HTR-8/SVneo (cell line): Measurements from ENCODE around the gene THRB.

Experiments
- DNase-seq: peaks from one replicate; pipeline ENCODE4 v3.0.0; 2011; ENCODE audit warnings: low spot score, mixed read lengths; ENCODE audit not compliant: insufficient read length
- FAIRE-seq: peaks from 2 replicates; lab custom pipeline; 2011; peaks lifted over from hg19 to GRCh38; lab: Jason Lieb, UNC

The THRB gene

GRCh38 chr3:24338409-24339130, 156.1 kb downstream of the THRB start:
- FAIRE-seq = no peak
- no peak for DNase-seq

GRCh38 chr3:24336101-24336500, 158.5 kb downstream of the THRB start:
- DNase-seq (no peak), FAIRE-seq (no peak)

DNA sequence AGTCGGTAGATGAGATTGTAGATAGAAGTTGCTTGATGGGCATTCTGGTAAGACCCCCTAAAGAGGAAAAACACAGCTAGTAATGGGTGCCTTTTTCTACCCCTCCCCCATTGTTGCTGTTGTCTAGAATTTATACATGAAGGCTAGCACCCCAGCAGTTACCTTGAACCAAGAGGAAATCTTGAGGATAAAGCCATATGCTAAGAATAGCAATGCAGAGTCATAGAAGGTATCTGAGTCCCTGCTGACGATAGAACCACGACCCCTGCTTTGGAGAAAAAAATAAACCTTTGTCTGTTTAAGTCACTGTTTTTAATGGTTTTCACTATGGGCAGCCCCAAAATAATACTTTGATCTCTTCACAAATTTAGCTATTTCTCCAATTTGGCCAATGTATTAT, 162.6 kb downstream of the THRB start:
- DNase-seq (no peak), FAIRE-seq (no peak)

- FAIRE-seq (no peak), DNase-seq (no peak)
Observed at GRCh38 chr3:24323272-24323671, 171.4 kb downstream of the THRB start.

DNA sequence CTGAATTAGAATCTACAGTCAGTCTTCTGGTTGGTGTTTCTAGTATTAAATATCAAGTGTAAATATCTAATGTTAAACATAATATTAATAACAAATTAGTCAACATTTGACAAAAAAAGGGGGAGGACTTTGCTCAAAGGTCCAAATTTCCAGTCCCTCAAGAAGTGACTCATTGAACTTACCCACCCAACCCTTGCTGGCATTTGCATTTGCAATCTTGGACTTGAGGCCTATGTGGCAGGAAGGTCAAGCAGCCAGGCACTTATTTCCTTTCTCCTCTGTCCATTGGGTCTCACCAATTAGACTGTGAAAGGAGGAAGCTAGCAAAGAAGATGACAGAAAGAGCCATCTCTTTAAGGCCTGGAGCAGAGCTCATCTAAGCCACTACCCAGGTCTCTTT, 174.0 kb downstream of the THRB start:
- DNase-seq (no peak), FAIRE-seq (no peak)

DNA sequence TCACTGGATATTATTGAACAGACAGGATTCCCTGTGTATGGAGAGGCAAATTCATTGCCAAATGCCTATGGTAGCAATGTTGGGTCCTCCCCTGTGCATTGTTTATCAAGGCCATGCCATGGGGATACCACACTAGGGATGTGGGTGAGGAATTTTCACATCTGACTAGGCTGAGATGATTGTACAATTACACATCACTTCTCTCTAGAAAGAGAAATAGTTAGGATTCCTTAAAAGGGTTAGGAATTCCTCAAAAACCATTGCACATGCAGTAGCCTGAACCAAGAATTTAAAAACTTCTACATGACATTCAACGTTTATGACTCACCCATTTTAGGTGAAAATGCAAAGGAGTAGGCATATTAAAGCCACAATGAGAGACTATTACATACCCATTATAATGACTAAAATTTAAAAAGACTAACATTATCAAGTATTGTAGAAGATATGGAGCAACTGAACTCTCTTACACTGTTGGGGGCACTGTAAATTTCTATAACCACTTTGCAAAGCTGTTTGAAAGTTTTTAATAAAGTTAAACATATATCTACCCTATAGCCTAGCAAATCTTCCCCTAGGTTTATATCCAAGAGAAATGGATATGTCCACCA, 175.9 kb downstream of the THRB start:
- DNase-seq = peak; percentile 47
- FAIRE-seq = peak; percentile 33

DNA sequence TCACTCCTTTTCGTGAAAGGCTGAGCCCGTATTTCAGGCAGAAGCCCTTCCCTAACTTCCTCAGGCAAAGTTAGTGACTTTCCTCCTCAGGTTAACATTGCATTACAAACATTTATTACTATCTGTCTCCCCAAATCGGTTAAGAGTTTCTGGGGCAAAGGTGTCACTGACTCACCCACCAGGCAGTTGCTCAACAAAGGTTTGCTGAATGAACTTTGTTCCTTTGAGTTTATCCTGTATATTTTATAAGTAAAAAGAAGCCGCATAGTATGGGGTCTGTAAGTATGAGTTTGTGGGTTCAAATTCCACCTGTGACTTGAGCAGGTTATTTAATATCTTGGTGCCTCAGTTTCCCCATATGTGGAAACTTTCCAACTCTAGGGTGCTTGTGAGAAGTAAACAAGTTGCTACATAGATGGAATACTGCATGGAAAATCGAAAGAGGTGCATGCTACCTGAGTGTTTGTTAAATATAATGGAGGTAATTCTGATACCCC, 177.7 kb downstream of the THRB start:
- DNase-seq (no peak), FAIRE-seq (no peak)

DNA sequence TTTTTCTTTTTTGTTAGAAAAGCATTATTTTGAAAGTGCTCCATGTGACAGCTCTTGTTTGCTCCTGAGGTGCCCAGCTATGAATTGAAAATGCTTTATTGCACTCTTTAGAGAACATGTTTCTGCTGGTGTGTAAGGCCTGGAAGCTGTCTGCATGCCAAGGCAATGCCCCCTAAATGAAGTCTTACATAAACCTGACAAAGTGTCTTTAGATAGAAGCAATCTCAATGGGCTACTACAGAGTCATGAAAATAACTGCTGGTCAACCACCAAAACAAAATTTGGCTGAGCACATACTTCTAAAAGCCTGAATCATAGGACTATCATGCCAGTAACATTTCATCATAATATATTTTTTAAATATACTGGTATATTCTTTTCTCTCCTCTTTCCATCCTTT, 178.7 kb downstream of the THRB start:
- DNase-seq (no peak), FAIRE-seq (no peak)

DNA sequence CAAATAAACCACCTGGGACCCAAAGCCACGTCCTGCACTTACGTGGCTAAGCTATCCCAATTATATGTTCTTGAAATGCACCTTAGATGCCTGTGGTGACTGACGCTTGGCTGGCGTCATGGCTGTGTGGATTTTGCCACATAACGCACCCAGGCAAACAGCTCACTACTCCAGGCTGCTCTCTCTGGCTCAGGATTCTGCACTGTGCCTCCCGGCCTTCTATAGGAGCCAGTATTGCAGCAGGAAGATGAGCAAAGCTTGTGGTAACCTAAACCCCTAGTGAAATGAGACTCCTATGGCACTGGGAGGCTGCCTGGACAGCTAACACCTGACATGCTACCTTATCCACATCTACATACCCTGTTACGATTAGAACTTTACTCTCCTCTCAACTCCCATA, 179.3 kb downstream of the THRB start:
- FAIRE-seq (no peak), DNase-seq (no peak)

DNA sequence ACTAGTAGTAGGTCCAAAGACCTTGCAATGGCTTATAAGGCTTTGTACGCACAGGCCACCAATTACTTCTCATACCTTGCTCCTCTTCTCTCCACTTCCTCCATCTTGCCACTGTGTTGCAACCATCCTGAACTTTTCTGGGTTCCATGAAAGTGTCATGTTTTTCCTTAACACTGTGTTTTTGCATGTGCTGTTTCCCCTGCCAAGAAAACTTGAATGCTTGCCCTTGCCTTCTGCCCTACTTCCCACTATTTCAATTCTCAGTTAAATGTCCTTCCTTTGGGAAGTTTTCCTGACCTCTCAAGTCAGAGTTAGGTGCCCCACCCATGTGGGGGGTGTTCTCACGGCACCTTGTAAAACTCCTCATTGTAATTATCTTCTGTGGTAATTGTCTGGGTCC, 182.8 kb downstream of the THRB start:
- DNase-seq = no peak
- no peak for FAIRE-seq

- DNase-seq (no peak), FAIRE-seq (no peak)
Observed at GRCh38 chr3:24310887-24311286, 183.8 kb downstream of the THRB start.

DNA sequence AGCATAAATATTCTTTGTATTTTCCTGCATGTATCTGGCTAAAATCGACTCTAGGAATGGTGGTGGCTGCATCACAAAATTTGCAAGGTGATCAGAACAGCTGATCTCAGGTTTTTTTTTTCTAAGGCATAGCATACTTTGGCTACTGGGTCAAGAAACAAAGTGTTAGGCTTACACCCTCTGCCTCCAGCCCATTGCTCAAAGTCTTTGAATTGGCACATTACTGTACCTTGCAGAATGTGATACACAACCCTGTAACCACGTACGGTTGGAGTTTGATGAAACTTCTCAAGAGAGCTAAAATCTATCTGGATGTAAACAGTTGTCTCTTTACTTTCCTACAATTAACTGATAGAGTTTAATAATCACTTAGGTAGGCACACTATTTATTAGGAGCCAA, 188.1 kb downstream of the THRB start:
- no peak for FAIRE-seq

DNA sequence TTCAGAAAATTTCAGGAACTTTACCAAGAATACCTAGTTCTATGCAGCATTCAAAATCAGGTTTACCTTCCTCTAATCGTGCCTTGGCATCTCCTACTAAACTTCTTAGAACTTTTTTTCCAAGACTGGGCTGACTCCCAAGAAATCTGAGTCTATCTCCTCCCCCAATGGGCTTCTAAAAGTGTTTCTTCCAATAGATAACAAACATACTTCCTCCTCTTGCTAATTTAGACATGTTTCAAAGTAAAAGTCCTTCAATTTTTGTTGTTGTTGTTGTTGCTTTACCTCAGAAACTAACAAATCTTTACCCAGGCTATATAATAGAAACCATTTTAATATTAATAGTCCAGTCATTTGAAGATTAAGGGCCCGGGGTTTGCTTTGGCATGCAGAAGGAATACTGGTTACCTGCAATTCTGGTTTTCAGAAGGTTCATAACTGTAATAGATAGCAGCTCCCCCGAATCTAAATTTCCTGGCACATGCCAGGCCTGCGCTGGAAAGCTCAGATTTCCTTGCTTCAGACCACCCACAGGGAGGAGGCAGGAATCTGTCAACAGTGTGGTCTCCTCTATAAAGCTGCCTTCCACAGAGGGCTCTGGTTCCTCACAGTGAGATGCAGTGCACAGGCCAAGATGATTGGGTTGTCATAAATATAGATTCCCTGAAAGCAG, 188.7 kb downstream of the THRB start:
- FAIRE-seq = peak; percentile 66
- DNase-seq = peak; percentile 36

More for the DNA sequence above, 188.1 kb downstream of the THRB start:
- no peak for DNase-seq

DNA sequence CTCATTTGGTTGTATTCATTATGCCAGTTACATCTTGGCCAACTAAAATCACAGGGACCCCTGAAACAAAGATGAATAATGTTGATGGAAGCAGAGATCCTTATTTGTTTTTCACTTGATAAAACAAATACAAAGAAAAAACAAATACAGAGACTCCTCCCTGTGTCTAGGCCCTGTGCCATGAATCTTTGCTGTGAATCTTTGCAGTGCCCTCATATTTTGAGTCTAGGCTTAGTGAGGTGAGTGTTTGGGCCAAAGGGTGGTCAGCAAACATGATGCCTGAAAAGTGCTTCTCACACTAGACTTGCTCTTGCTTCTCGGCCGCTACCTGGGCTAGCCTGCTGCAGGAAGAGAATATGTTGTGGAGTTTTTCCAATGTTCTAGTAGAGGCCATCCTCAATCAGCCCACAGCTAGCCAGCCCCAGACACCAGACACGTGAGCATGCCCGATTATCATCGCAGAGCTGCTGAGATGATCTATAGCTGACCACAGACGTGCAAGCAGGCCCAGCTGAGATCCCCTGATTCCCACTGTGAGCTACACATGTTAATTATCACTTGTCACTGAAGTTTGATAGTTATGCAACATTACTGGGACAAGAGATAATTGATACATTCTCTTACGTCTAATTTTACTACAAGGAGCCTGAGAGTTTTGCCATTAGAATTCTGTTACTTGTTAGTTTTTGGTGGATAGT, 191.4 kb downstream of the THRB start:
- DNase-seq (no peak), FAIRE-seq (no peak)

DNA sequence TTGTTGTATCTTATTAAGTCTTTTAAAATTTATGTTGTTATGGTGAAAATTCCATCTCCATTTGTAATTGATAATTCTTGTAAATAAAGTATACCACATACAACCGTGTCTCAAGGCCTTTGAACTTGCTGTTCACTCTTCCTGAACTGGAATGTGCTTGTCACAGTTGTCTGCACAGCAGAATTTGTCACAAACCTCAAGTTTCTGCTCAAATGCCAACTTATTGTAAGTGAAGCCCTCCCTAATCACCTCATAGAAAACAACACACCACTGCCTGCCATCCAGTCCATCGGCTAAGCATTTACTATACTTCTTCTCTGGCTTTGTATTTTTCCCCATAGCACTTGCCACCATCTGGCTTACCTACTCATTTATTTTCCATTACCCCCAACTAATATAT, 192.3 kb downstream of the THRB start:
- no peak for FAIRE-seq
- DNase-seq = no peak

GRCh38 chr3:24300949-24301348, 193.7 kb downstream of the THRB start:
- FAIRE-seq (no peak), DNase-seq (no peak)

DNA sequence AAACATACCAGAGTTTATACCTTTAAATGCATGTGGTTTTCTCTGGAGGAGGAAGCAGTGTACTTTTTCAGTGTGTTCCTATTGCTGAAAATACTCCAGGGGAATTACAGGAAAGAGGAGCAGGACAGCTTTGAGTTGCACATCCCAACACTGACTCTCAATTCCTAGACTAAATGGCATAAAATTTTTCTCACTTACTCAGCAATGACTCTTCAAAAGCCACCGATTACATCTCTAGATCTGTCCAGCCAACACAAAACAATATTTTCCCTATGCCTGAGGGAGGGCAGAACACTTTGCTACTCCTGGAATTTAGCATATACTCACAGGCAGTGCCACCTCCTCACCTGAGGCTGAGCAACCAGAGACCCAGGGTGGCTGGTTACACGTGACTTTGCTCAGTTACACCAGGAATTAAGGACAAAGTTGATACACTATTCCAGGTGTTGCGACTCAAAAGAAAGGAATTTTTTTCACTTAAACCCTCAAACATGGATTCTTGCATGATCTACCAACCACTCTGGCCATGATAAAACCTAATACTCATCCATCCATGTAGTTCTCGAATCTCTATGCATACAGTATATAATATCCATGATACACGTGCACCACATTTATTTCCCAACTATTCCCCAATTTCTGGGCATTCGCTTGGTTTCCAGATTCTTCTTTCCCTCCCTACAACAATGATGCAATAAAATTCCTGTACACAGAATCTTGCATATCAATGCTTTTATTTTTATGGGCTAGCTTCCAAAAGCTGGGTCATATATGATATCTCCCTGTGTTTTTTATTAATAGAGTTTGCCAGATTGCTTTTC, 194.6 kb downstream of the THRB start:
- DNase-seq (no peak), FAIRE-seq (peak; percentile 28)

DNA sequence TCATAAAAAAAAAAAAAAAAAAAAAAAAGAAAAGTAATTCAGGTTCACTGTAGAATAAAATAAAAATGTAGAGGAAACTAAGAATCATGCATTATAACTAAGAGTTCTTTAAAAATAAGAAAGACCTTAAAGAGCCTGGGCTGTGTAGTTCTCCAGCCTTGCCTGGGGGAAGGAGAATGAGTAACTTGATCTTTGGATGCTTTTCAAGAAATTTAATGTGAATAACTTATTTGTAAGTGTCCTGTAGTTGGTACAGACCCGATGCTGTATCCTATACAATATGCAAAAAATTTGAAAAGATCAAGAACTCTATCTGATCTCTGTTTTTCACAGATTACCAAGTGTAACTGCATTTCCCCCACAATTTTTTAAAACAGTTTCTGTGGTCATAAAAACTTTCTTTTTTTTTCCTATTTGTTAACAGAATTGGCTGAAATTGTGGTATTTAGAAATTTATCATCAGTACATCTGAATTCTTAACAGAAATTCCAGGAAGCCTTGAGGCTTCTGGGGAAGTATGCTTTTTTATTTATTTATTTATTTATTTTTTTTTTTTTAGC, 195.3 kb downstream of the THRB start:
- DNase-seq (peak; percentile 27), FAIRE-seq (no peak)

DNA sequence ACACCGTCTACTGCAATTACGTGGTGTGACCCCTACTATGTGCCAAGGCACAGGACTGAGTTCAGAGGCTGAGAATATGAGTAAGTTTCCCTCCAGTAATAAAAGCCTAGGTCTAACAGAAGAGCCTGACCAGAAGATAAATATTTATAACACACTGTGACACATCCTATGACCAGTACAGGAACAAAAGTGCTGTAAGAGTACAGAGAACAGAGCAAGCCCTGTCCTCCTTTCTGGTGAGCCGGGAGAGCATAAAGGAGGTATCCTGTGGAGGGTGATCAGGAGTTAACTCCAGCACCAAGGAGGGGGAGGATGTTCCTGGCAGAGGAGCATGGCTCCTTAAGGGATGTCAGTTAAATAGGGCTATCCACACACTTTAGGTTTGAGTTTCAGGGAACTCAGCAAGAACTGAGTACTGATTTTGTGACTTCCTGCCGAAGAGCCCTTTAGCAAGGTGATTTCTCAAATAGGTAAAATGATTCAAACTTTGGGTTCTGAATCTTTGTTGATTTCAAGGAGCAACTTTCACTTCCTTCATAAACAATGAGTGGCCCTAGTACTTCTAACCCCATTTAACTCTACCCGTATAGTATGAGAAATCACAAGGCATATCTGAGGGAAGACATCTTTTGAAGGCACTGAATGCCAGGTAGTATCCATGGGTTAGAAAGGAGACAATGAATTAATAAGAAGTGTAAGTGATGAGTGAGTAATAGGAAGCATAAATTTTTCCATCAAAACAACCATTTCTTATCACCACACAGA, 198.0 kb downstream of the THRB start:
- no peak for DNase-seq
- no peak for FAIRE-seq
